Measurements from ENCODE around the gene PTPRO. TPM values are rescaled to one million over a fixed set of nuclear protein-coding genes. Genes with fewer than 3 reads are reported as not detected.

PTPRO gene
- polyA plus RNA-seq, 10 donors, result 0.99 to 2.3 (median 1.4) TPM

- DNase-seq, result no peak
Measured at GRCh38 chr12:15346488-15346887, 24.2 kb downstream of the PTPRO start.

GRCh38 chr12:15350643-15351042 lies 28.3 kb downstream of the PTPRO start:
- DNase-seq, result peak in 1 of 3 donors; percentile 42

- DNase-seq, result no peak
Measured at GRCh38 chr12:15355766-15356165, 33.5 kb downstream of the PTPRO start.

- no peak for DNase-seq
Measured at GRCh38 chr12:15356951-15357364, 34.6 kb downstream of the PTPRO start.

- peak in 2 of 3 donors; percentile 10 to 25 for DNase-seq
Measured at GRCh38 chr12:15364221-15365160, 42.2 kb downstream of the PTPRO start.

GRCh38 chr12:15368812-15369211 lies 46.5 kb downstream of the PTPRO start:
- DNase-seq, result no peak

- no peak for DNase-seq
Measured at GRCh38 chr12:15372352-15372751, 50.0 kb downstream of the PTPRO start.

- DNase-seq, result no peak
Measured at GRCh38 chr12:15387772-15388171, 65.5 kb downstream of the PTPRO start.

GRCh38 chr12:15389561-15389960 lies 67.3 kb downstream of the PTPRO start:
- DNase-seq, result no peak

GRCh38 chr12:15393037-15393436 lies 70.7 kb downstream of the PTPRO start:
- DNase-seq, result no peak

- no peak for DNase-seq
Measured at GRCh38 chr12:15393995-15394394, 71.7 kb downstream of the PTPRO start.

- peak in 1 of 3 donors; percentile 32 for DNase-seq
Measured at GRCh38 chr12:15404485-15404884, 82.2 kb downstream of the PTPRO start.

- no peak for DNase-seq
Measured at GRCh38 chr12:15405606-15406005, 83.3 kb downstream of the PTPRO start.

- DNase-seq, result no peak
Measured at GRCh38 chr12:15407025-15407424, 84.7 kb downstream of the PTPRO start.

GRCh38 chr12:15411842-15412241 lies 89.5 kb downstream of the PTPRO start:
- no peak for DNase-seq

GRCh38 chr12:15417691-15418090 lies 95.4 kb downstream of the PTPRO start:
- DNase-seq, result no peak

GRCh38 chr12:15423629-15424028 lies 101.3 kb downstream of the PTPRO start:
- DNase-seq, result peak in 1 of 3 donors; percentile 6

- no peak for DNase-seq
Measured at GRCh38 chr12:15427913-15428312, 105.6 kb downstream of the PTPRO start.

GRCh38 chr12:15428632-15429031 lies 106.3 kb downstream of the PTPRO start:
- DNase-seq, result peak in 1 of 3 donors; percentile 3

GRCh38 chr12:15429262-15429661 lies 107.0 kb downstream of the PTPRO start:
- DNase-seq, result no peak

- peak in 1 of 3 donors; percentile 6 for DNase-seq
Measured at GRCh38 chr12:15435597-15435996, 113.3 kb downstream of the PTPRO start.

GRCh38 chr12:15439459-15439858 lies 117.2 kb downstream of the PTPRO start:
- no peak for DNase-seq

GRCh38 chr12:15443050-15443449 lies 120.7 kb downstream of the PTPRO start:
- no peak for DNase-seq

- no peak for DNase-seq
Measured at GRCh38 chr12:15443611-15444010, 121.3 kb downstream of the PTPRO start.

Measured in muscle of back (tissue), 11 donors.